ENCODE measurements around the gene TLL1. TPM values are rescaled to one million over a fixed set of nuclear protein-coding genes. Genes with fewer than 3 reads are reported as not detected.
A peak's percentile ranks its signal among the peaks of the same experiment; 100 is the strongest.

Gene TLL1
- total and polyA plus RNA-seq, 2 donors (not counting 3 experiments of a cell fraction or from before 2014, with no cell fraction given) = 0.41 to 1.4 TPM

- no peak overlapping the region for H3K4me2 ChIP-seq (ENCODE audit: insufficient read depth, low read length)
- no peaks in the 10 kb centered on the region for H3K27me3 ChIP-seq (ENCODE audit: control insufficient read depth in 2 of 2, insufficient read depth in 2 of 2, low read length in 2 of 2)
- no peaks in the 10 kb centered on the region for H3K79me2 ChIP-seq (ENCODE audit: control insufficient read depth, insufficient read depth, low read length)
- BruUV-seq (replicated peaks) = no TSS peak
- H3K9ac ChIP-seq (replicated peaks; ENCODE audit: extremely low read depth, insufficient read depth, low read length) = no peak overlapping the region
- CTCF ChIA-PET = interaction anchor here (1.0 to 1.2 kb wide), 3 partner anchors 9 to 16 kb away, joined by 3 to 4 read pairs (median 3); no protein-coding TSS in a partner anchor
- H3K9me3 ChIP-seq (replicated peaks; ENCODE audit: control insufficient read depth, insufficient read depth, low read length) = no peaks in the 10 kb centered on the region
- intact Hi-C loops (cut with micrococcal nuclease) = no loop called here
- TF ChIP-seq POLR2AphosphoS5 (IDR thresholded peaks at IDR 0.05; ENCODE audit: insufficient read depth, low read depth, low read length) = no peak
- TF ChIP-seq MYC (IDR thresholded peaks at IDR 0.05; ENCODE audit: low read depth, low read length) = no peak
- no peak for TF ChIP-seq EZH2 (IDR thresholded peaks at IDR 0.05; ENCODE audit: borderline replicate concordance, low read depth, low read length, severe bottlenecking)
- TF ChIP-seq MAX (IDR thresholded peaks at IDR 0.05; ENCODE audit: insufficient read depth, insufficient read length) = no peak
- no peak for TF ChIP-seq FOS (IDR thresholded peaks at IDR 0.05; ENCODE audit: borderline replicate concordance, insufficient read depth, low read length)
- no peak for TF ChIP-seq GATA2 (IDR thresholded peaks at IDR 0.05; ENCODE audit: insufficient read depth, insufficient read length, low read depth, low read length)
- TF ChIP-seq CTCF (IDR thresholded peaks at IDR 0.05; ENCODE audit: extremely low read depth in 1 of 2, insufficient read depth in 1 of 2, low read depth in 1 of 2, low read length in 2 of 2) = no peak
- no peak for TF ChIP-seq JUN (IDR thresholded peaks at IDR 0.05; ENCODE audit: borderline replicate concordance, insufficient read depth, insufficient read length, low read depth)
- no peak for TF ChIP-seq POLR2A (IDR thresholded peaks at IDR 0.05; ENCODE audit: low read depth, low read length)
- DNase-seq (ENCODE audit: low read depth, low spot score) (peak; percentile 7), FAIRE-seq (no peak)
- no peaks in the 10 kb centered on the region for H3K4me1 ChIP-seq (ENCODE audit: control insufficient read depth, extremely low read depth, insufficient read depth, low read length)
- dilution Hi-C loops (cut with MboI; ENCODE audit: extremely low pct_ligation_motif_present, low sequenced_read_pairs) = no loop called here
- no peak overlapping the region for H2AFZ ChIP-seq (ENCODE audit: low read depth, low read length)
- POLR2A ChIA-PET = no interaction called here
- no peak overlapping the region for H3K4me3 ChIP-seq (replicated peaks in 1 of 3; ENCODE audit: insufficient read depth in 1 of 3, low read depth in 1 of 3, low read length in 3 of 3)
- no peak overlapping the region for H3K27ac ChIP-seq (ENCODE audit: insufficient read depth, low read depth, low read length)
- H3K36me3 ChIP-seq (ENCODE audit: control insufficient read depth in 2 of 2, extremely low read depth in 1 of 2, insufficient read depth in 2 of 2, low read length in 2 of 2) = no peaks in the 10 kb centered on the region
- no peaks in the 10 kb centered on the region for H3K9me1 ChIP-seq (replicated peaks; ENCODE audit: control insufficient read depth, extremely low read depth, insufficient read depth, low read length)
- H4K20me1 ChIP-seq (replicated peaks; ENCODE audit: control insufficient read depth, extremely low read depth, insufficient read depth, low read length) = no peaks in the 10 kb centered on the region
Measured at GRCh38 chr4:166003811-166004210, 130.8 kb downstream of the TLL1 start.

Data from endothelial cell of umbilical vein (primary cell).